Vagina (tissue), 2 donors: ENCODE measurements around the gene SNX13.

ENCODE experiments used
- POLR2A ChIP-seq, 2 donors: fragments of 450-650 bp; IDR thresholded peaks; one replicate each; pipeline ENCODE4 v1.6.1; 2017; ENCODE audit warnings: antibody characterized with exemption in 2 of 2, mild to moderate bottlenecking in 2 of 2, moderate library complexity in 2 of 2
- TF ChIP-seq, protein P1 (sequence below), 3 experiments: fragments of 450-650 bp in 2 of 3; fragments of 200-600 bp in 1 of 3; sonication (generic) in 1 of 3; IDR thresholded peaks; one replicate each; pipeline ENCODE4 v1.5.1; 2017 to 2019; ENCODE audit warnings: antibody characterized with exemption in 3 of 3, mild to moderate bottlenecking in 2 of 3, moderate library complexity in 2 of 3

- TF ChIP-seq, protein P1, sequence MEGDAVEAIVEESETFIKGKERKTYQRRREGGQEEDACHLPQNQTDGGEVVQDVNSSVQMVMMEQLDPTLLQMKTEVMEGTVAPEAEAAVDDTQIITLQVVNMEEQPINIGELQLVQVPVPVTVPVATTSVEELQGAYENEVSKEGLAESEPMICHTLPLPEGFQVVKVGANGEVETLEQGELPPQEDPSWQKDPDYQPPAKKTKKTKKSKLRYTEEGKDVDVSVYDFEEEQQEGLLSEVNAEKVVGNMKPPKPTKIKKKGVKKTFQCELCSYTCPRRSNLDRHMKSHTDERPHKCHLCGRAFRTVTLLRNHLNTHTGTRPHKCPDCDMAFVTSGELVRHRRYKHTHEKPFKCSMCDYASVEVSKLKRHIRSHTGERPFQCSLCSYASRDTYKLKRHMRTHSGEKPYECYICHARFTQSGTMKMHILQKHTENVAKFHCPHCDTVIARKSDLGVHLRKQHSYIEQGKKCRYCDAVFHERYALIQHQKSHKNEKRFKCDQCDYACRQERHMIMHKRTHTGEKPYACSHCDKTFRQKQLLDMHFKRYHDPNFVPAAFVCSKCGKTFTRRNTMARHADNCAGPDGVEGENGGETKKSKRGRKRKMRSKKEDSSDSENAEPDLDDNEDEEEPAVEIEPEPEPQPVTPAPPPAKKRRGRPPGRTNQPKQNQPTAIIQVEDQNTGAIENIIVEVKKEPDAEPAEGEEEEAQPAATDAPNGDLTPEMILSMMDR (IDR thresholded peaks at IDR 0.05): no peak
- no peak for TF ChIP-seq POLR2A (IDR thresholded peaks at IDR 0.05)
These were observed 167.6 kb downstream of the SNX13 start for GRCh38 chr7:17772581-17773288.
